GM12878 (cell line): ENCODE measurements around the gene VSIG10L. TPM values are rescaled to one million over a fixed set of nuclear protein-coding genes. Genes with fewer than 3 reads are reported as not detected.

ENCODE experiments used
- ATF3 ChIP-seq: IDR thresholded peaks from 2 replicates; pipeline ENCODE4 v1.6.1; 2011; ENCODE audit warnings: low read depth, mild to moderate bottlenecking, low read length, moderate library complexity, borderline replicate concordance; ENCODE audit errors: extremely low read depth
- ATF7 ChIP-seq: fragments of 450-650 bp; IDR thresholded peaks from 2 replicates; pipeline ENCODE4 v1.6.1; 2016; ENCODE audit warnings: low read depth, mild to moderate bottlenecking
- BHLHE40 ChIP-seq, 2 experiments: fragments of 450-650 bp in 1 of 2; IDR thresholded peaks; 2 replicates each; pipeline ENCODE4 v1.6.1; 2011 to 2017; ENCODE audit warnings: low read depth in 2 of 2, borderline replicate concordance in 1 of 2, improper control_type of control experiment in 1 of 2, low read length in 1 of 2, mild to moderate bottlenecking in 1 of 2
- GATAD2B ChIP-seq: fragments of 450-650 bp; conservative IDR thresholded peaks from 2 replicates; pipeline ENCODE4 v1.6.1; 2017; ENCODE audit warnings: low read depth, mild to moderate bottlenecking, moderate library complexity
- KAT2A ChIP-seq: conservative IDR thresholded peaks from 2 replicates; pipeline ENCODE4 v1.6.1; 2011; ENCODE audit warnings: low read depth, low read length; ENCODE audit not compliant: control insufficient read depth
- KLF5 ChIP-seq: fragments of 450-650 bp; IDR thresholded peaks from 2 replicates; pipeline ENCODE4 v1.6.1; 2014; ENCODE audit warnings: mild to moderate bottlenecking; ENCODE audit not compliant: partially characterized antibody
- NRF1 ChIP-seq: conservative IDR thresholded peaks from 2 replicates; pipeline ENCODE4 v1.6.1; 2011; ENCODE audit warnings: mild to moderate bottlenecking, low read depth, low read length, improper control_type of control experiment
- PRDM15 ChIP-seq: fragments of 450-650 bp; formaldehyde crosslinking; IDR thresholded peaks from 2 replicates; pipeline ENCODE4 v1.4.0; 2020; ENCODE audit warnings: mild to moderate bottlenecking, moderate library complexity
- SP1 ChIP-seq: IDR thresholded peaks from one replicate; pipeline ENCODE4 v1.6.1; 2011; ENCODE audit warnings: low read depth, low read length
- USF2 ChIP-seq: IDR thresholded peaks from 2 replicates; pipeline ENCODE4 v1.6.1; 2011; ENCODE audit warnings: low read depth, low read length, improper control_type of control experiment, borderline replicate concordance
- ZNF24 ChIP-seq: fragments of 450-650 bp; IDR thresholded peaks from 2 replicates; pipeline ENCODE4 v1.6.1; 2017; ENCODE audit warnings: antibody characterized with exemption, mild to moderate bottlenecking
- ZNF592 ChIP-seq: fragments of 450-650 bp; IDR thresholded peaks from 2 replicates; pipeline ENCODE4 v1.6.1; 2017; ENCODE audit warnings: mild to moderate bottlenecking, moderate library complexity
- polyA plus RNA-seq, 11 experiments: library from polyadenylated mRNA; depleted of rRNA in 4 of 11; unstranded in 6 of 11; stranded (reverse) in 5 of 11; fragments of >200 nt; fragmentation: Nextera tagmentation in 4 of 11; fragmentation: Illumina TruSeq in 1 of 11; extraction: Ambion mirVana in 4 of 11; extraction: Trizol in 1 of 11; gene quantifications; 1 replicate in 1 of 11; 2 replicates in 10 of 11; pipeline versions ENCODE4 v1.2.1 to v1.2.3, GENCODE V29; 2011 to 2016; ENCODE audit warnings: inconsistent platforms in 2 of 11, missing spikeins in 2 of 11, low read depth in 1 of 11
- total RNA-seq, 4 experiments: library from RNA; depleted of rRNA in 3 of 4; stranded (reverse); fragments of >200 nt in 3 of 4; fragmentation: Illumina TruSeq in 1 of 4; extraction: Trizol in 1 of 4; gene quantifications; 2 replicates each; pipeline versions ENCODE4 v1.2.1 to v1.2.3, GENCODE V29; 2013 to 2021
- TF ChIP-seq, protein P1 (sequence below): IDR thresholded peaks from 2 replicates; pipeline ENCODE4 v1.6.1; 2011; ENCODE audit warnings: mild to moderate bottlenecking, low read depth, low read length, moderate library complexity; ENCODE audit not compliant: insufficient replicate concordance
- TF ChIP-seq, protein P2 (sequence below): fragments of 450-650 bp; IDR thresholded peaks from 2 replicates; pipeline ENCODE4 v1.6.1; 2017; ENCODE audit warnings: mild to moderate bottlenecking

VSIG10L gene
- total and polyA plus RNA-seq, 10 of the 15 experiments (the other 5 are each of a cell fraction or from before 2014, with no cell fraction given) = 0.09 to 0.93 (median 0.49) TPM

GRCh38 chr19:51339687-51340656 lies 2.0 kb downstream of the VSIG10L start (continued):
- TF ChIP-seq ZNF592 (0 out of 2 replicates have a peak, but pooled peaks have one; percentile 63), SP1 (peak; percentile 7), GATAD2B (peak; percentile 93), BHLHE40 (IDR thresholded peaks at IDR 0.05; ENCODE audit: borderline replicate concordance in 1 of 2, low read depth in 2 of 2, low read length in 1 of 2) (peak; percentile 86 to 97; a peak in 3 of 4 replicates), ATF7 (no peak), USF2 (peak; percentile 67), PRDM15 (no peak), KLF5 (peak; percentile 41), ZNF24 (0 out of 2 replicates have a peak, but pooled peaks have one; percentile 20), ATF3 (peak; percentile 59; the same call in 1 of the 2 replicates), KAT2A (no peak), NRF1 (no peak)
- TF ChIP-seq, protein P1, sequence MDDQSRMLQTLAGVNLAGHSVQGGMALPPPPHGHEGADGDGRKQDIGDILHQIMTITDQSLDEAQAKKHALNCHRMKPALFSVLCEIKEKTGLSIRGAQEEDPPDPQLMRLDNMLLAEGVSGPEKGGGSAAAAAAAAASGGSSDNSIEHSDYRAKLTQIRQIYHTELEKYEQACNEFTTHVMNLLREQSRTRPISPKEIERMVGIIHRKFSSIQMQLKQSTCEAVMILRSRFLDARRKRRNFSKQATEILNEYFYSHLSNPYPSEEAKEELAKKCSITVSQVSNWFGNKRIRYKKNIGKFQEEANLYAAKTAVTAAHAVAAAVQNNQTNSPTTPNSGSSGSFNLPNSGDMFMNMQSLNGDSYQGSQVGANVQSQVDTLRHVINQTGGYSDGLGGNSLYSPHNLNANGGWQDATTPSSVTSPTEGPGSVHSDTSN = peak; percentile 55
- TF ChIP-seq, protein P2, sequence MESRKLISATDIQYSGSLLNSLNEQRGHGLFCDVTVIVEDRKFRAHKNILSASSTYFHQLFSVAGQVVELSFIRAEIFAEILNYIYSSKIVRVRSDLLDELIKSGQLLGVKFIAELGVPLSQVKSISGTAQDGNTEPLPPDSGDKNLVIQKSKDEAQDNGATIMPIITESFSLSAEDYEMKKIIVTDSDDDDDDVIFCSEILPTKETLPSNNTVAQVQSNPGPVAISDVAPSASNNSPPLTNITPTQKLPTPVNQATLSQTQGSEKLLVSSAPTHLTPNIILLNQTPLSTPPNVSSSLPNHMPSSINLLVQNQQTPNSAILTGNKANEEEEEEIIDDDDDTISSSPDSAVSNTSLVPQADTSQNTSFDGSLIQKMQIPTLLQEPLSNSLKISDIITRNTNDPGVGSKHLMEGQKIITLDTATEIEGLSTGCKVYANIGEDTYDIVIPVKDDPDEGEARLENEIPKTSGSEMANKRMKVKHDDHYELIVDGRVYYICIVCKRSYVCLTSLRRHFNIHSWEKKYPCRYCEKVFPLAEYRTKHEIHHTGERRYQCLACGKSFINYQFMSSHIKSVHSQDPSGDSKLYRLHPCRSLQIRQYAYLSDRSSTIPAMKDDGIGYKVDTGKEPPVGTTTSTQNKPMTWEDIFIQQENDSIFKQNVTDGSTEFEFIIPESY = no peak
